CD14-positive monocyte (primary cell): Measurements from ENCODE around the gene PUDP. TPM values are rescaled to one million over a fixed set of nuclear protein-coding genes. Genes with fewer than 3 reads are reported as not detected.

Experiments
- DNase-seq, 3 donors: peaks; one replicate each; pipeline ENCODE4 v3.0.0-alpha.2; 2011 to 2022
- H2AFZ ChIP-seq: 2 replicates; pipeline ENCODE4 v1.6.0; 2012; ENCODE audit warnings: mild to moderate bottlenecking, low read depth, low read length, inconsistent platforms; ENCODE audit not compliant: insufficient read depth, poor library complexity, severe bottlenecking
- H3K27ac ChIP-seq, 2 donors: 1 replicate in 1 of 2; 2 replicates in 1 of 2; pipeline ENCODE4 v1.5.1; 2012 to 2013; ENCODE audit warnings: low read length in 2 of 2, control low read depth in 1 of 2, inconsistent platforms in 1 of 2, low read depth in 1 of 2, mild to moderate bottlenecking in 1 of 2
- H3K27me3 ChIP-seq, 2 donors: one replicate each; pipeline versions ENCODE4 v1.6.0 to v1.6.1; 2011 to 2013; ENCODE audit warnings: low read length in 2 of 2; ENCODE audit not compliant: control insufficient read depth in 2 of 2, insufficient read depth in 2 of 2
- H3K36me3 ChIP-seq, 2 donors: replicated peaks in 1 of 2; 1 replicate in 1 of 2; 2 replicates in 1 of 2; pipeline versions ENCODE4 v1.5.1 to v1.6.1; 2012 to 2013; ENCODE audit warnings: low read length in 2 of 2, control low read depth in 1 of 2, inconsistent platforms in 1 of 2, mild to moderate bottlenecking in 1 of 2; ENCODE audit not compliant: insufficient read depth in 2 of 2, control insufficient read depth in 1 of 2
- H3K4me1 ChIP-seq, 2 donors: 1 replicate in 1 of 2; 2 replicates in 1 of 2; pipeline versions ENCODE4 v1.5.1 to v1.6.1; 2012 to 2013; ENCODE audit warnings: low read length in 2 of 2, control low read depth in 1 of 2, inconsistent platforms in 1 of 2, mild to moderate bottlenecking in 1 of 2, moderate library complexity in 1 of 2; ENCODE audit not compliant: insufficient read depth in 2 of 2, control insufficient read depth in 1 of 2
- H3K4me2 ChIP-seq: replicated peaks from 2 replicates; pipeline ENCODE3; 2012; ENCODE audit warnings: low read length, moderate library complexity, mild to moderate bottlenecking; ENCODE audit not compliant: poor library complexity, severe bottlenecking; ENCODE audit errors: extremely low read depth
- H3K4me3 ChIP-seq, 3 experiments: fragments of 200-600 bp in 1 of 3; sonication (generic) in 1 of 3; replicated peaks in 1 of 3; 1 replicate in 2 of 3; 2 replicates in 1 of 3; pipeline ENCODE4 v1.5.1; 2011 to 2013; ENCODE audit warnings: low read length in 3 of 3, mild to moderate bottlenecking in 3 of 3, control low read depth in 2 of 3, low read depth in 2 of 3, inconsistent platforms in 1 of 3, moderate library complexity in 1 of 3
- H3K79me2 ChIP-seq: 2 replicates; pipeline ENCODE4 v1.6.0; 2012; ENCODE audit warnings: mild to moderate bottlenecking, control low read depth, inconsistent platforms, low read length, moderate library complexity; ENCODE audit not compliant: insufficient read depth
- H3K9ac ChIP-seq: 2 replicates; pipeline ENCODE4 v1.6.0; 2017; ENCODE audit warnings: low read length, mild to moderate bottlenecking; ENCODE audit not compliant: insufficient read depth, poor library complexity, severe bottlenecking
- H3K9me3 ChIP-seq, 2 donors: replicated peaks in 1 of 2; 1 replicate in 1 of 2; 2 replicates in 1 of 2; pipeline versions ENCODE4 v1.5.1 to v1.6.1; 2012 to 2013; ENCODE audit warnings: low read length in 2 of 2, control low read depth in 1 of 2; ENCODE audit not compliant: control insufficient read depth in 1 of 2, insufficient read depth in 1 of 2
- H4K20me1 ChIP-seq: 2 replicates; pipeline ENCODE4 v1.6.0; 2012; ENCODE audit warnings: mild to moderate bottlenecking, low read length, control low read depth, moderate library complexity; ENCODE audit not compliant: insufficient read depth
- H3K27ac Mint-ChIP-seq, 7 donors: one replicate each; pipeline ENCODE4 v1.8.0; 2020; ENCODE audit warnings: mild to moderate bottlenecking in 7 of 7, mixed read lengths in 7 of 7, moderate library complexity in 6 of 7, inconsistent platforms in 2 of 7
- H3K27me3 Mint-ChIP-seq, 3 donors: one replicate each; pipeline ENCODE4 v1.8.0; 2021 to 2022; ENCODE audit warnings: low read depth in 3 of 3, mild to moderate bottlenecking in 3 of 3, mixed read lengths in 3 of 3, moderate library complexity in 3 of 3, inconsistent platforms in 1 of 3
- H3K36me3 Mint-ChIP-seq, 2 donors: one replicate each; pipeline ENCODE4 v1.8.0; 2020; ENCODE audit warnings: mixed read lengths in 2 of 2, inconsistent platforms in 1 of 2, mild to moderate bottlenecking in 1 of 2
- H3K4me1 Mint-ChIP-seq: one replicate; pipeline ENCODE4 v1.8.0; 2020; ENCODE audit warnings: mild to moderate bottlenecking, mixed read lengths
- H3K4me3 Mint-ChIP-seq, 2 donors: one replicate each; pipeline ENCODE4 v1.8.0; 2020; ENCODE audit warnings: mild to moderate bottlenecking in 2 of 2, mixed read lengths in 2 of 2, moderate library complexity in 1 of 2
- H3K9me3 Mint-ChIP-seq, 7 donors: one replicate each; pipeline ENCODE4 v1.8.0; 2020 to 2022; ENCODE audit warnings: mixed read lengths in 7 of 7, mild to moderate bottlenecking in 6 of 7, moderate library complexity in 6 of 7, inconsistent platforms in 2 of 7
- CTCF ChIP-seq: fragments of 200-600 bp; IDR thresholded peaks from one replicate; pipeline ENCODE4 v1.8.0; 2022; ENCODE audit warnings: antibody characterized with exemption, mild to moderate bottlenecking
- WGBS: methylation state at CpG from one replicate; pipeline ENCODE4 v1.1.5; 2013; ENCODE audit warnings: missing lambda C conversion rate; ENCODE audit not compliant: insufficient coverage; 5-methylcytosine and 5-hydroxymethylcytosine counted together
- intact Hi-C, 2 donors: fragments of 100-400 bp; cut with micrococcal nuclease; formaldehyde crosslinking; loops; one replicate each; pipeline versions ENCODE4 v1.15.0 to v1.15.1; 2023
- polyA plus RNA-seq, 3 donors: library from polyadenylated mRNA; depleted of rRNA in 1 of 3; unstranded in 2 of 3; stranded (reverse) in 1 of 3; fragments of 300-500 nt in 2 of 3; fragments of >200 nt in 1 of 3; fragmentation: Illumina TruSeq in 2 of 3; gene quantifications; 1 replicate in 2 of 3; 2 replicates in 1 of 3; pipeline ENCODE4 v1.2.3, GENCODE V29; 2012 to 2021

Gene PUDP
- polyA plus RNA-seq, 3 donors, result 21.4 to 49.5 (median 45.4) TPM

- Histone ChIP-seq H3K79me2 (peaks cover 90% of the 10 kb centered on the region), H3K4me3 (no peak overlapping the region), H3K9me3 (no peaks in the 10 kb centered on the region), H3K27me3 (no peaks in the 10 kb centered on the region), H3K4me2 (no peak overlapping the region), H4K20me1 (peaks cover 94% of the 10 kb centered on the region), H2AFZ (no peak overlapping the region), H3K9ac (no peak overlapping the region), H3K4me1 (peaks cover 0 to 5% of the 10 kb centered on the region in 2 donors), H3K36me3 (peaks cover 0 to 22% of the 10 kb centered on the region in 2 donors), H3K27ac (no peak overlapping the region)
- Mint-ChIP-seq H3K4me3 (no peak overlapping the region), H3K36me3 (peaks cover 0 to 19% of the 10 kb centered on the region in 2 donors), H3K27me3 (peaks cover 0 to 2% (median 2%) of the 10 kb centered on the region in 3 donors), H3K4me1 (peaks cover 6% of the 10 kb centered on the region), H3K9me3 (peaks cover 0 to 2% (median 0%) of the 10 kb centered on the region in 7 donors), H3K27ac (peak overlapping the region in 2 of 7 donors; percentile 18 to 31)
- WGBS, result 100% methylated on average over 4 of the region's 9 CpGs
- intact Hi-C loops, result loop anchor here in 1 of 2 donors (10.0 kb wide), 1 partner anchor 115 kb away; no protein-coding TSS in a partner anchor
- TF ChIP-seq CTCF, result no peak
- no peak for DNase-seq
Observed at GRCh38 chrX:7139202-7140081, 8.5 kb downstream of the PUDP start.

GRCh38 chrX:7134981-7135380 is 13.0 kb downstream of the PUDP start:
- Histone ChIP-seq H3K4me1 (peaks cover 13 to 20% of the 10 kb centered on the region in 2 donors), H3K79me2 (peaks cover 87% of the 10 kb centered on the region), H3K27ac (no peak overlapping the region), H3K4me2 (no peak overlapping the region), H3K9ac (no peak overlapping the region), H3K4me3 (no peak overlapping the region), H3K27me3 (no peaks in the 10 kb centered on the region), H3K36me3 (peaks cover 0 to 25% of the 10 kb centered on the region in 2 donors), H3K9me3 (no peaks in the 10 kb centered on the region), H2AFZ (no peak overlapping the region), H4K20me1 (peaks cover 98% of the 10 kb centered on the region)
- peaks cover 0 to 3% (median 0%) of the 10 kb centered on the region in 7 donors for H3K9me3 Mint-ChIP-seq
- no CpG with 5 or more reads among the region's 2 CpGs for WGBS
- H3K36me3 Mint-ChIP-seq, result peaks cover 0 to 25% of the 10 kb centered on the region in 2 donors
- H3K27ac Mint-ChIP-seq, result no peak overlapping the region
- H3K4me1 Mint-ChIP-seq, result peaks cover 22% of the 10 kb centered on the region
- no peak overlapping the region for H3K4me3 Mint-ChIP-seq
- DNase-seq, result no peak
- TF ChIP-seq CTCF, result no peak
- intact Hi-C loops, result no loop called here
- H3K27me3 Mint-ChIP-seq, result peaks cover 2 to 4% (median 2%) of the 10 kb centered on the region in 3 donors
